K562 (cell line): ENCODE results near the gene NDUFAF2. TPM values are rescaled to one million over a fixed set of nuclear protein-coding genes. Genes with fewer than 3 reads are reported as not detected.

Experiments used
- ATF1 ChIP-seq, 2 experiments: fragments of 450-650 bp in 1 of 2; IDR thresholded peaks; 2 replicates each; pipeline ENCODE4 v1.6.1; 2016; ENCODE audit warnings: missing compliant biosample characterization in 1 of 2, missing genetic modification characterization in 1 of 2
- CBX8 ChIP-seq: fragments of 200-600 bp; sonication (generic); IDR thresholded peaks from 2 replicates; pipeline ENCODE4 v1.6.1; 2012; ENCODE audit warnings: borderline replicate concordance, mixed run types, low read depth, mild to moderate bottlenecking, moderate library complexity, mixed read lengths, low read length, control low read depth, inconsistent platforms; ENCODE audit not compliant: poor library complexity, severe bottlenecking; ENCODE audit errors: extremely low read depth
- CSDE1 ChIP-seq, 2 experiments: fragments of 450-650 bp; IDR thresholded peaks; 2 replicates each; pipeline ENCODE4 v1.6.1; 2016; ENCODE audit warnings: mild to moderate bottlenecking in 1 of 2
- ETV6 ChIP-seq, 3 experiments: fragments of 150-350 bp in 1 of 3; sonication (generic) in 1 of 3; formaldehyde crosslinking in 1 of 3; IDR thresholded peaks; 2 replicates each; pipeline versions ENCODE4 v1.6.1 to v1.8.0; 2014 to 2022; ENCODE audit warnings: borderline replicate concordance in 2 of 3, low read depth in 2 of 3, antibody characterized with exemption in 1 of 3, low read length in 1 of 3, mild to moderate bottlenecking in 1 of 3, missing genetic modification reagents in 1 of 3
- EZH2 ChIP-seq: IDR thresholded peaks from 2 replicates; pipeline ENCODE4 v1.6.1; 2012; ENCODE audit warnings: low read depth, mild to moderate bottlenecking, inconsistent platforms, low read length, borderline replicate concordance
- KLF6 ChIP-seq: fragments of 250-450 bp; sonication (Bioruptor Pico); IDR thresholded peaks from 2 replicates; pipeline ENCODE4 v1.4.0; 2020; ENCODE audit warnings: mild to moderate bottlenecking, moderate library complexity, borderline replicate concordance
- LEF1 ChIP-seq: fragments of 450-650 bp; IDR thresholded peaks from 2 replicates; pipeline ENCODE4 v1.6.1; 2016; ENCODE audit warnings: mild to moderate bottlenecking
- MTA1 ChIP-seq: fragments of 450-650 bp; IDR thresholded peaks from 2 replicates; pipeline ENCODE4 v1.6.1; 2017; ENCODE audit warnings: borderline replicate concordance
- SNRNP70 ChIP-seq: fragments of 200-400 bp; formaldehyde crosslinking; optimal IDR thresholded peaks from 2 replicates; pipeline ENCODE3; 2017; ENCODE audit warnings: low read depth, low read length
- ZKSCAN1 ChIP-seq: fragments of 150-350 bp; IDR thresholded peaks from 2 replicates; pipeline ENCODE4 v1.6.1; 2016; ENCODE audit warnings: low read depth, low read length
- ZNF184 ChIP-seq: sonication (generic); formaldehyde crosslinking; IDR thresholded peaks from 2 replicates; pipeline ENCODE4 v1.5.0; 2020; ENCODE audit warnings: missing genetic modification reagents
- ZNF347 ChIP-seq: fragments of 450-650 bp; formaldehyde crosslinking; IDR thresholded peaks from 2 replicates; pipeline ENCODE4 v1.4.0; 2020; ENCODE audit warnings: low read depth, mild to moderate bottlenecking, moderate library complexity
- ZNF644 ChIP-seq: fragments of 200-800 bp; sonication (Bioruptor generic); IDR thresholded peaks from 2 replicates; pipeline ENCODE4 v1.6.1; 2016; ENCODE audit warnings: low read depth, missing genetic modification characterization, missing compliant biosample characterization
- polyA plus RNA-seq, 8 experiments: library from polyadenylated mRNA; depleted of rRNA in 4 of 8; stranded (reverse) in 5 of 8; unstranded in 3 of 8; fragments of >200 nt; fragmentation: Nextera tagmentation in 2 of 8; fragmentation: Illumina TruSeq in 1 of 8; extraction: Ambion mirVana in 2 of 8; extraction: Trizol in 1 of 8; gene quantifications; 2 replicates each; pipeline versions ENCODE4 v1.2.1 to v1.2.3, GENCODE V29; 2011 to 2014; ENCODE audit warnings: inconsistent platforms in 1 of 8, missing spikeins in 1 of 8
- total RNA-seq, 7 experiments: library from RNA; depleted of rRNA in 6 of 7; stranded (reverse); fragments of >200 nt in 6 of 7; fragmentation: Illumina TruSeq in 2 of 7; extraction: Trizol in 2 of 7; gene quantifications; 2 replicates each; pipeline versions ENCODE4 v1.2.1 to v1.2.3, GENCODE V29; 2011 to 2021; ENCODE audit warnings: low replicate concordance in 1 of 7
- TF ChIP-seq, protein P1 (sequence below): sonication (generic); formaldehyde crosslinking; IDR thresholded peaks from 2 replicates; pipeline ENCODE4 v1.8.0; 2022; ENCODE audit warnings: mild to moderate bottlenecking, missing genetic modification reagents, borderline replicate concordance
- TF ChIP-seq, protein P2 (sequence below): sonication (generic); formaldehyde crosslinking; IDR thresholded peaks from 2 replicates; pipeline ENCODE4 v1.8.1; 2022; ENCODE audit warnings: missing genetic modification reagents
- TF ChIP-seq, protein P3 (sequence below): fragments of 250-450 bp; sonication (Bioruptor Pico); IDR thresholded peaks from 2 replicates; pipeline ENCODE4 v1.8.0; 2021; ENCODE audit warnings: borderline replicate concordance, mild to moderate bottlenecking, moderate library complexity; ENCODE audit not compliant: poor library complexity, severe bottlenecking
- TF ChIP-seq, protein P4 (sequence below): IDR thresholded peaks from 2 replicates; pipeline ENCODE4 v1.6.1; 2012; ENCODE audit warnings: low read depth, low read length, improper control_type of control experiment, borderline replicate concordance
- TF ChIP-seq, protein P5 (sequence below), 2 experiments: IDR thresholded peaks; 2 replicates each; pipeline ENCODE4 v1.6.1; 2011; ENCODE audit warnings: borderline replicate concordance in 1 of 2, control low read depth in 1 of 2, low read depth in 1 of 2, low read length in 1 of 2, mild to moderate bottlenecking in 1 of 2, mixed read lengths in 1 of 2, moderate library complexity in 1 of 2; ENCODE audit not compliant: insufficient read depth in 1 of 2, insufficient read length in 1 of 2, poor library complexity in 1 of 2, severe bottlenecking in 1 of 2; ENCODE audit errors: extremely low read depth in 1 of 2

NDUFAF2 gene
- total and polyA plus RNA-seq, 9 of the 15 experiments (the other 6 are each of a cell fraction or from before 2014, with no cell fraction given), result 56.0 to 155 (median 95.9) TPM

DNA sequence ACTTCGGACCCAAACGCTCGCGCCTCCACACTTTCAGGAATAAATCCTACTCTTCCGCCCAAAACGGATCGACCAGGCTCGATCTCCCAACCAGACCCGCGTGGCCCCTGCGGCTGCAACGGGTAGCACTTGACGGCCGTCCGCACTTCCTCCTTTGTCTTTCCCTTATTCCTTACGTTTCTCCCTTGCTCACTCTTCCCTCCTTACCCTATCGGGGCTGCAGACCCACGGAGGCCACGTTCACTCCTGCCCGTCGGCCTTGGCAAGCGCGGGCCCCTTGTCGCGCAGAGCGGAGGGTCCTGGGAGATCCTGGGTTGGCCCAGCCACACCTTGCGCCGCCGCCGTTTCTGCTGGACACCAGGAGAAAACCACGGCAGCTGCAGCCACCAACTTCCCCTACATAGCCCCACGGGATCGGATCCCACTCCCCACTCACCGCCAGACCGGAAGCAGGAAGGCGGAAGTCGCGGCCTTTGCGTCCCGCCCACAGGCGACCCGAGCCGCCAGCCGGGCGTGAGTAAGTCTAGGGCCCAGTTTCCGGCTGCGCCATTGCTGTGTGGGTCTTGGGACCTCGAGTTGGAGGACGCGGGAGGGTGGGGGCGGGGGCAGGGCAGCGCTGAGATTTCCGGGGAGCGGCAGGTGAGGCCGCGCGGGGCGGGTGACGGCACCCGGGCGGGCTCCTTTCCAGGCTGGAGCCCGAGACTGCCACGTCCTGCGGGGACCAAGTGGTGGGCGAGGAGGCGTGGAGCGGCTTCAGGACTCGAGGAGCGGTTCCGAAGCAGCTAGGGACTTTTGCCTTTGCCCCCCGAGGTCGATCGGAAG lies 217.2 kb downstream of the NDUFAF2 start, which contains the start of gene SMIM15 (continued):
- TF ChIP-seq, protein P1, sequence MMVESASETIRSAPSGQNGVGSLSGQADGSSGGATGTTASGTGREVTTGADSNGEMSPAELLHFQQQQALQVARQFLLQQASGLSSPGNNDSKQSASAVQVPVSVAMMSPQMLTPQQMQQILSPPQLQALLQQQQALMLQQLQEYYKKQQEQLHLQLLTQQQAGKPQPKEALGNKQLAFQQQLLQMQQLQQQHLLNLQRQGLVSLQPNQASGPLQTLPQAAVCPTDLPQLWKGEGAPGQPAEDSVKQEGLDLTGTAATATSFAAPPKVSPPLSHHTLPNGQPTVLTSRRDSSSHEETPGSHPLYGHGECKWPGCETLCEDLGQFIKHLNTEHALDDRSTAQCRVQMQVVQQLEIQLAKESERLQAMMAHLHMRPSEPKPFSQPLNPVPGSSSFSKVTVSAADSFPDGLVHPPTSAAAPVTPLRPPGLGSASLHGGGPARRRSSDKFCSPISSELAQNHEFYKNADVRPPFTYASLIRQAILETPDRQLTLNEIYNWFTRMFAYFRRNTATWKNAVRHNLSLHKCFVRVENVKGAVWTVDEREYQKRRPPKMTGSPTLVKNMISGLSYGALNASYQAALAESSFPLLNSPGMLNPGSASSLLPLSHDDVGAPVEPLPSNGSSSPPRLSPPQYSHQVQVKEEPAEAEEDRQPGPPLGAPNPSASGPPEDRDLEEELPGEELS (CRISPR knock-in tag), result peak; percentile 82; the same call in 1 of the 2 replicates
- TF ChIP-seq, protein P2, sequence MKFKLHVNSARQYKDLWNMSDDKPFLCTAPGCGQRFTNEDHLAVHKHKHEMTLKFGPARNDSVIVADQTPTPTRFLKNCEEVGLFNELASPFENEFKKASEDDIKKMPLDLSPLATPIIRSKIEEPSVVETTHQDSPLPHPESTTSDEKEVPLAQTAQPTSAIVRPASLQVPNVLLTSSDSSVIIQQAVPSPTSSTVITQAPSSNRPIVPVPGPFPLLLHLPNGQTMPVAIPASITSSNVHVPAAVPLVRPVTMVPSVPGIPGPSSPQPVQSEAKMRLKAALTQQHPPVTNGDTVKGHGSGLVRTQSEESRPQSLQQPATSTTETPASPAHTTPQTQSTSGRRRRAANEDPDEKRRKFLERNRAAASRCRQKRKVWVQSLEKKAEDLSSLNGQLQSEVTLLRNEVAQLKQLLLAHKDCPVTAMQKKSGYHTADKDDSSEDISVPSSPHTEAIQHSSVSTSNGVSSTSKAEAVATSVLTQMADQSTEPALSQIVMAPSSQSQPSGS, result no peak
- no peak for TF ChIP-seq ZNF347 (CRISPR knock-in tag)
- TF ChIP-seq, protein P3, sequence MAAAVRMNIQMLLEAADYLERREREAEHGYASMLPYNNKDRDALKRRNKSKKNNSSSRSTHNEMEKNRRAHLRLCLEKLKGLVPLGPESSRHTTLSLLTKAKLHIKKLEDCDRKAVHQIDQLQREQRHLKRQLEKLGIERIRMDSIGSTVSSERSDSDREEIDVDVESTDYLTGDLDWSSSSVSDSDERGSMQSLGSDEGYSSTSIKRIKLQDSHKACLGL (CRISPR knock-in tag), result no peak
- TF ChIP-seq ZNF184 (CRISPR knock-in tag), result no peak
- TF ChIP-seq, protein P4, sequence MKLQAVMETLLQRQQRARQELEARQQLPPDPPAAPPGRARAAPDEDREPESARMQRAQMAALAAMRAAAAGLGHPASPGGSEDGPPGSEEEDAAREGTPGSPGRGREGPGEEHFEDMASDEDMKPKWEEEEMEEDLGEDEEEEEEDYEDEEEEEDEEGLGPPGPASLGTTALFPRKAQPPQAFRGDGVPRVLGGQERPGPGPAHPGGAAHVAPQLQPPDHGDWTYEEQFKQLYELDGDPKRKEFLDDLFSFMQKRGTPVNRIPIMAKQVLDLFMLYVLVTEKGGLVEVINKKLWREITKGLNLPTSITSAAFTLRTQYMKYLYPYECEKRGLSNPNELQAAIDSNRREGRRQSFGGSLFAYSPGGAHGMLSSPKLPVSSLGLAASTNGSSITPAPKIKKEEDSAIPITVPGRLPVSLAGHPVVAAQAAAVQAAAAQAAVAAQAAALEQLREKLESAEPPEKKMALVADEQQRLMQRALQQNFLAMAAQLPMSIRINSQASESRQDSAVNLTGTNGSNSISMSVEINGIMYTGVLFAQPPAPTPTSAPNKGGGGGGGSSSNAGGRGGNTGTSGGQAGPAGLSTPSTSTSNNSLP, result no peak
- TF ChIP-seq CSDE1 (IDR thresholded peaks at IDR 0.05), result no peak
- no peak for TF ChIP-seq ZKSCAN1
- no peak for TF ChIP-seq KLF6 (CRISPR knock-in tag)
- peak; percentile 76; the same call in 1 of the 2 replicates for TF ChIP-seq MTA1
- no peak for TF ChIP-seq CBX8
- TF ChIP-seq LEF1, result no peak
- TF ChIP-seq ZNF644 (tag), result no peak
- TF ChIP-seq SNRNP70, result no peak
- TF ChIP-seq ETV6 (IDR thresholded peaks at IDR 0.05; ENCODE audit: borderline replicate concordance in 1 of 2, low read depth in 2 of 2, low read length in 1 of 2), result peak in 1 of 2 experiments; percentile 69; a peak in 1 of 4 replicates
- TF ChIP-seq ETV6 (CRISPR knock-in tag; IDR thresholded peaks at IDR 0.05; ENCODE audit: borderline replicate concordance), result 0 out of 2 replicates have a peak, but pooled peaks have one; percentile 39
- TF ChIP-seq, protein P5, sequence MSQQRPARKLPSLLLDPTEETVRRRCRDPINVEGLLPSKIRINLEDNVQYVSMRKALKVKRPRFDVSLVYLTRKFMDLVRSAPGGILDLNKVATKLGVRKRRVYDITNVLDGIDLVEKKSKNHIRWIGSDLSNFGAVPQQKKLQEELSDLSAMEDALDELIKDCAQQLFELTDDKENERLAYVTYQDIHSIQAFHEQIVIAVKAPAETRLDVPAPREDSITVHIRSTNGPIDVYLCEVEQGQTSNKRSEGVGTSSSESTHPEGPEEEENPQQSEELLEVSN (IDR thresholded peaks at IDR 0.05; ENCODE audit: borderline replicate concordance in 1 of 2, extremely low read depth in 1 of 2, insufficient read depth in 1 of 2, insufficient read length in 1 of 2, low read depth in 1 of 2, low read length in 1 of 2, poor library complexity in 1 of 2, severe bottlenecking in 1 of 2), result peak; percentile 62 to 82
- 0 out of 2 replicates have a peak, but pooled peaks have one; percentile 11 for TF ChIP-seq ATF1 (CRISPR knock-in tag; IDR thresholded peaks at IDR 0.05)
- peak; percentile 74 for TF ChIP-seq ATF1 (tag; IDR thresholded peaks at IDR 0.05)
- TF ChIP-seq EZH2, result no peak
